Measurements from ENCODE around the gene ADM5. TPM values are rescaled to one million over a fixed set of nuclear protein-coding genes. Genes with fewer than 3 reads are reported as not detected.

The ADM5 gene
- total and polyA plus RNA-seq, 8 donors: 0.28 to 2.5 (median 0.66) TPM

GRCh38 chr19:49655570-49656455 lies 33.6 kb upstream of the ADM5 start:
- WGBS, 2 donors: 91 to 93% methylated on average over 23 of the region's 23 CpGs
- intact Hi-C loops (cut with DNase I): no loop called here
- Histone ChIP-seq H3K9me3 (no peaks in the 10 kb centered on the region), H3K4me1 (no peaks in the 10 kb centered on the region), H3K27me3 (no peaks in the 10 kb centered on the region), H3K36me3 (peaks cover 0 to 59% (median 19%) of the 10 kb centered on the region in 3 donors), H3K4me3 (no peak overlapping the region), H3K27ac (no peak overlapping the region)
- peak in 1 of 6 donors; percentile 52 for DNase-seq
- no peak for ATAC-seq
- TF ChIP-seq CTCF (IDR thresholded peaks at IDR 0.05): no peak
- FAIRE-seq: no peak

- TF ChIP-seq CTCF (IDR thresholded peaks at IDR 0.05): no peak
- peaks cover 0 to 53% (median 19%) of the 10 kb centered on the region in 3 donors for H3K36me3 ChIP-seq
- intact Hi-C loops (cut with DNase I): no loop called here
- no peak for ATAC-seq
- no peaks in the 10 kb centered on the region for H3K4me1 ChIP-seq
- no peak for FAIRE-seq
- no peaks in the 10 kb centered on the region for H3K27me3 ChIP-seq
- no peaks in the 10 kb centered on the region for H3K9me3 ChIP-seq
- no peak overlapping the region for H3K4me3 ChIP-seq
- 90 to 95% methylated on average over 17 of the region's 17 CpGs for WGBS, 2 donors
- no peak overlapping the region for H3K27ac ChIP-seq
- DNase-seq: peak in 1 of 6 donors; percentile 25
Measured at GRCh38 chr19:49656456-49657109, 32.8 kb upstream of the ADM5 start.

GRCh38 chr19:49657493-49658138 lies 31.8 kb upstream of the ADM5 start:
- FAIRE-seq: no peak
- peaks cover 0 to 55% (median 22%) of the 10 kb centered on the region in 3 donors for H3K36me3 ChIP-seq
- no peak for ATAC-seq

GRCh38 chr19:49658139-49658517 lies 31.3 kb upstream of the ADM5 start:
- no peaks in the 10 kb centered on the region for H3K4me1 ChIP-seq
- H3K27me3 ChIP-seq: no peaks in the 10 kb centered on the region
- H3K9me3 ChIP-seq: no peaks in the 10 kb centered on the region
- H3K27ac ChIP-seq: no peak overlapping the region
- peak in 2 of 6 donors; percentile 49 to 67 for DNase-seq
- TF ChIP-seq CTCF (IDR thresholded peaks at IDR 0.05): no peak
- no peak for ATAC-seq
- peaks cover 0 to 50% (median 17%) of the 10 kb centered on the region in 3 donors for H3K36me3 ChIP-seq
- FAIRE-seq: no peak
- no peak overlapping the region for H3K4me3 ChIP-seq
- intact Hi-C loops (cut with DNase I): no loop called here
- 90 to 95% methylated on average over 12 to 15 of the region's 15 CpGs for WGBS, 2 donors

More at GRCh38 chr19:49657493-49658138, 31.8 kb upstream of the ADM5 start:
- intact Hi-C loops (cut with DNase I): no loop called here
- Histone ChIP-seq H3K4me3 (no peak overlapping the region), H3K9me3 (no peaks in the 10 kb centered on the region), H3K4me1 (no peaks in the 10 kb centered on the region), H3K27ac (no peak overlapping the region), H3K27me3 (no peaks in the 10 kb centered on the region)
- peak in 1 of 6 donors; percentile 72 for DNase-seq
- WGBS, 2 donors: 88 to 91% methylated on average over 22 of the region's 22 CpGs
- no peak for TF ChIP-seq CTCF (IDR thresholded peaks at IDR 0.05)

Data from pancreas (tissue), 10 donors.